LNCAP (cell line): ENCODE results near the gene SMC1B.

ENCODE experiments used
- CTCF ChIP-seq: fragments of 450-650 bp; IDR thresholded peaks from 2 replicates; pipeline ENCODE4 v1.5.1; 2017; ENCODE audit warnings: mild to moderate bottlenecking

The SMC1B gene

GRCh38 chr22:45426387-45426786 is 13.0 kb upstream of the SMC1B start:
- TF ChIP-seq CTCF = no peak

GRCh38 chr22:45425531-45426265 is 12.3 kb upstream of the SMC1B start:
- no peak for TF ChIP-seq CTCF

- TF ChIP-seq CTCF = no peak
Observed at GRCh38 chr22:45425101-45425500, 11.7 kb upstream of the SMC1B start.

GRCh38 chr22:45424241-45424731 is 10.9 kb upstream of the SMC1B start:
- no peak for TF ChIP-seq CTCF

GRCh38 chr22:45423524-45423923 is 10.1 kb upstream of the SMC1B start:
- TF ChIP-seq CTCF = no peak

GRCh38 chr22:45422237-45422983 is 9.0 kb upstream of the SMC1B start:
- TF ChIP-seq CTCF = no peak

- TF ChIP-seq CTCF = no peak
Observed at GRCh38 chr22:45421349-45422055, 8.1 kb upstream of the SMC1B start.
